DOHH2 (cell line): ENCODE results near the gene LTB.

ENCODE experiments used
- CTCF ChIP-seq: fragments of 200-600 bp; sonication (generic); IDR thresholded peaks from one replicate; pipeline ENCODE4 v1.5.1; 2014; ENCODE audit warnings: antibody characterized with exemption, mild to moderate bottlenecking, low read depth, low read length; ENCODE audit not compliant: poor library complexity, severe bottlenecking
- EZH2phosphoT487 ChIP-seq: fragments of 200-600 bp; sonication (generic); IDR thresholded peaks from 2 replicates; pipeline ENCODE4 v1.6.1; 2017; ENCODE audit warnings: borderline replicate concordance, mild to moderate bottlenecking, antibody characterized with exemption, low read length, moderate library complexity, mixed read lengths

GRCh38 chr6:31560697-31561058, 21.5 kb downstream of the LTB start:
- TF ChIP-seq CTCF (no peak), EZH2phosphoT487 (no peak)
